ENCODE results near the gene HUNK. TPM values are rescaled to one million over a fixed set of nuclear protein-coding genes. Genes with fewer than 3 reads are reported as not detected.

HUNK gene
- total and polyA plus RNA-seq, 2 of the 8 experiments (the other 6 are each of a cell fraction or from before 2014, with no cell fraction given): 1.9 to 10.2 TPM

- TF ChIP-seq, protein P1, sequence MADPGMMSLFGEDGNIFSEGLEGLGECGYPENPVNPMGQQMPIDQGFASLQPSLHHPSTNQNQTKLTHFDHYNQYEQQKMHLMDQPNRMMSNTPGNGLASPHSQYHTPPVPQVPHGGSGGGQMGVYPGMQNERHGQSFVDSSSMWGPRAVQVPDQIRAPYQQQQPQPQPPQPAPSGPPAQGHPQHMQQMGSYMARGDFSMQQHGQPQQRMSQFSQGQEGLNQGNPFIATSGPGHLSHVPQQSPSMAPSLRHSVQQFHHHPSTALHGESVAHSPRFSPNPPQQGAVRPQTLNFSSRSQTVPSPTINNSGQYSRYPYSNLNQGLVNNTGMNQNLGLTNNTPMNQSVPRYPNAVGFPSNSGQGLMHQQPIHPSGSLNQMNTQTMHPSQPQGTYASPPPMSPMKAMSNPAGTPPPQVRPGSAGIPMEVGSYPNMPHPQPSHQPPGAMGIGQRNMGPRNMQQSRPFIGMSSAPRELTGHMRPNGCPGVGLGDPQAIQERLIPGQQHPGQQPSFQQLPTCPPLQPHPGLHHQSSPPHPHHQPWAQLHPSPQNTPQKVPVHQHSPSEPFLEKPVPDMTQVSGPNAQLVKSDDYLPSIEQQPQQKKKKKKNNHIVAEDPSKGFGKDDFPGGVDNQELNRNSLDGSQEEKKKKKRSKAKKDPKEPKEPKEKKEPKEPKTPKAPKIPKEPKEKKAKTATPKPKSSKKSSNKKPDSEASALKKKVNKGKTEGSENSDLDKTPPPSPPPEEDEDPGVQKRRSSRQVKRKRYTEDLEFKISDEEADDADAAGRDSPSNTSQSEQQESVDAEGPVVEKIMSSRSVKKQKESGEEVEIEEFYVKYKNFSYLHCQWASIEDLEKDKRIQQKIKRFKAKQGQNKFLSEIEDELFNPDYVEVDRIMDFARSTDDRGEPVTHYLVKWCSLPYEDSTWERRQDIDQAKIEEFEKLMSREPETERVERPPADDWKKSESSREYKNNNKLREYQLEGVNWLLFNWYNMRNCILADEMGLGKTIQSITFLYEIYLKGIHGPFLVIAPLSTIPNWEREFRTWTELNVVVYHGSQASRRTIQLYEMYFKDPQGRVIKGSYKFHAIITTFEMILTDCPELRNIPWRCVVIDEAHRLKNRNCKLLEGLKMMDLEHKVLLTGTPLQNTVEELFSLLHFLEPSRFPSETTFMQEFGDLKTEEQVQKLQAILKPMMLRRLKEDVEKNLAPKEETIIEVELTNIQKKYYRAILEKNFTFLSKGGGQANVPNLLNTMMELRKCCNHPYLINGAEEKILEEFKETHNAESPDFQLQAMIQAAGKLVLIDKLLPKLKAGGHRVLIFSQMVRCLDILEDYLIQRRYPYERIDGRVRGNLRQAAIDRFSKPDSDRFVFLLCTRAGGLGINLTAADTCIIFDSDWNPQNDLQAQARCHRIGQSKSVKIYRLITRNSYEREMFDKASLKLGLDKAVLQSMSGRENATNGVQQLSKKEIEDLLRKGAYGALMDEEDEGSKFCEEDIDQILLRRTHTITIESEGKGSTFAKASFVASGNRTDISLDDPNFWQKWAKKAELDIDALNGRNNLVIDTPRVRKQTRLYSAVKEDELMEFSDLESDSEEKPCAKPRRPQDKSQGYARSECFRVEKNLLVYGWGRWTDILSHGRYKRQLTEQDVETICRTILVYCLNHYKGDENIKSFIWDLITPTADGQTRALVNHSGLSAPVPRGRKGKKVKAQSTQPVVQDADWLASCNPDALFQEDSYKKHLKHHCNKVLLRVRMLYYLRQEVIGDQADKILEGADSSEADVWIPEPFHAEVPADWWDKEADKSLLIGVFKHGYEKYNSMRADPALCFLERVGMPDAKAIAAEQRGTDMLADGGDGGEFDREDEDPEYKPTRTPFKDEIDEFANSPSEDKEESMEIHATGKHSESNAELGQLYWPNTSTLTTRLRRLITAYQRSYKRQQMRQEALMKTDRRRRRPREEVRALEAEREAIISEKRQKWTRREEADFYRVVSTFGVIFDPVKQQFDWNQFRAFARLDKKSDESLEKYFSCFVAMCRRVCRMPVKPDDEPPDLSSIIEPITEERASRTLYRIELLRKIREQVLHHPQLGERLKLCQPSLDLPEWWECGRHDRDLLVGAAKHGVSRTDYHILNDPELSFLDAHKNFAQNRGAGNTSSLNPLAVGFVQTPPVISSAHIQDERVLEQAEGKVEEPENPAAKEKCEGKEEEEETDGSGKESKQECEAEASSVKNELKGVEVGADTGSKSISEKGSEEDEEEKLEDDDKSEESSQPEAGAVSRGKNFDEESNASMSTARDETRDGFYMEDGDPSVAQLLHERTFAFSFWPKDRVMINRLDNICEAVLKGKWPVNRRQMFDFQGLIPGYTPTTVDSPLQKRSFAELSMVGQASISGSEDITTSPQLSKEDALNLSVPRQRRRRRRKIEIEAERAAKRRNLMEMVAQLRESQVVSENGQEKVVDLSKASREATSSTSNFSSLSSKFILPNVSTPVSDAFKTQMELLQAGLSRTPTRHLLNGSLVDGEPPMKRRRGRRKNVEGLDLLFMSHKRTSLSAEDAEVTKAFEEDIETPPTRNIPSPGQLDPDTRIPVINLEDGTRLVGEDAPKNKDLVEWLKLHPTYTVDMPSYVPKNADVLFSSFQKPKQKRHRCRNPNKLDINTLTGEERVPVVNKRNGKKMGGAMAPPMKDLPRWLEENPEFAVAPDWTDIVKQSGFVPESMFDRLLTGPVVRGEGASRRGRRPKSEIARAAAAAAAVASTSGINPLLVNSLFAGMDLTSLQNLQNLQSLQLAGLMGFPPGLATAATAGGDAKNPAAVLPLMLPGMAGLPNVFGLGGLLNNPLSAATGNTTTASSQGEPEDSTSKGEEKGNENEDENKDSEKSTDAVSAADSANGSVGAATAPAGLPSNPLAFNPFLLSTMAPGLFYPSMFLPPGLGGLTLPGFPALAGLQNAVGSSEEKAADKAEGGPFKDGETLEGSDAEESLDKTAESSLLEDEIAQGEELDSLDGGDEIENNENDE (IDR thresholded peaks at IDR 0.05; ENCODE audit: insufficient replicate concordance, low read length): no peak
- TF ChIP-seq CBX8 (IDR thresholded peaks at IDR 0.05; ENCODE audit: borderline replicate concordance, low read depth, low read length) (no peak), CREB1 (IDR thresholded peaks at IDR 0.05) (no peak), KDM4A (IDR thresholded peaks at IDR 0.05; ENCODE audit: low read depth, low read length, severe bottlenecking) (no peak), HDAC6 (IDR thresholded peaks at IDR 0.05; ENCODE audit: low read depth, low read length) (no peak), SRF (IDR thresholded peaks at IDR 0.05; ENCODE audit: low read depth, low read length) (no peak), ZNF274 (IDR thresholded peaks at IDR 0.05; ENCODE audit: borderline replicate concordance, extremely low read depth, low read length) (no peak), EP300 (IDR thresholded peaks at IDR 0.05; ENCODE audit: borderline replicate concordance in 1 of 2, low read depth in 2 of 2, low read length in 2 of 2) (no peak), SUZ12 (IDR thresholded peaks at IDR 0.05; ENCODE audit: low read length) (no peak), POLR2AphosphoS5 (IDR thresholded peaks at IDR 0.05; ENCODE audit: low read depth, low read length) (no peak), SIX5 (IDR thresholded peaks at IDR 0.05; ENCODE audit: low read depth, low read length) (no peak)
- TF ChIP-seq, protein P2, sequence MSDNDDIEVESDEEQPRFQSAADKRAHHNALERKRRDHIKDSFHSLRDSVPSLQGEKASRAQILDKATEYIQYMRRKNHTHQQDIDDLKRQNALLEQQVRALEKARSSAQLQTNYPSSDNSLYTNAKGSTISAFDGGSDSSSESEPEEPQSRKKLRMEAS (IDR thresholded peaks at IDR 0.05): no peak
Measured at GRCh38 chr21:32030146-32030652, 157.4 kb downstream of the HUNK start (continued).
